Measurements from ENCODE around the gene NUSAP1.
"Not testable (repeated sequence)": the region's sequence is repeated elsewhere in the genome, so short reads cannot be mapped to it uniquely, and the experiment has no call there.

The NUSAP1 gene

GRCh38 chr15:41332194-41333025 is at the start of gene NUSAP1, which contains the start of gene OIP5:
Gene NUSAP1, plus strand, starts transcription at chr15:41332881. Its CDS starts 77 bp downstream, at chr15:41332958.
Gene OIP5, minus strand, starts transcription at chr15:41332591. Its CDS starts 30 bp downstream, at chr15:41332561.
- DNase-seq, result peak; percentile 99

- not testable (repeated sequence) for DNase-seq
Measured at GRCh38 chr15:41282980-41283652, 49.6 kb upstream of the NUSAP1 start.

GRCh38 chr15:41283653-41284426 is 48.8 kb upstream of the NUSAP1 start:
- peak; percentile 97 for DNase-seq

GRCh38 chr15:41284427-41285177 is 48.1 kb upstream of the NUSAP1 start:
- peak; percentile 20 for DNase-seq

GRCh38 chr15:41285285-41285684 is 47.4 kb upstream of the NUSAP1 start:
- DNase-seq, result no peak

- DNase-seq, result no peak
Measured at GRCh38 chr15:41286665-41287333, 45.9 kb upstream of the NUSAP1 start.

- DNase-seq, result no peak
Measured at GRCh38 chr15:41288464-41288863, 44.2 kb upstream of the NUSAP1 start.

- DNase-seq, result no peak
Measured at GRCh38 chr15:41289953-41290352, 42.7 kb upstream of the NUSAP1 start.

- DNase-seq, result no peak
Measured at GRCh38 chr15:41291065-41291631, 41.5 kb upstream of the NUSAP1 start.

- DNase-seq, result no peak
Measured at GRCh38 chr15:41292521-41292920, 40.2 kb upstream of the NUSAP1 start.

GRCh38 chr15:41301139-41301538 is 31.5 kb upstream of the NUSAP1 start:
- DNase-seq, result not testable (repeated sequence)

GRCh38 chr15:41301587-41301986 is 31.1 kb upstream of the NUSAP1 start:
- no peak for DNase-seq

- no peak for DNase-seq
Measured at GRCh38 chr15:41304149-41304770, 28.4 kb upstream of the NUSAP1 start.

GRCh38 chr15:41307679-41308078 is 25.0 kb upstream of the NUSAP1 start:
- no peak for DNase-seq

- DNase-seq, result no peak
Measured at GRCh38 chr15:41309226-41309905, 23.3 kb upstream of the NUSAP1 start.

- DNase-seq, result not testable (repeated sequence)
Measured at GRCh38 chr15:41320805-41321330, 11.8 kb upstream of the NUSAP1 start.

- DNase-seq, result no peak
Measured at GRCh38 chr15:41323611-41324010, 9.1 kb upstream of the NUSAP1 start.

GRCh38 chr15:41331281-41331680 is 1.4 kb upstream of the NUSAP1 start:
- DNase-seq, result no peak

- DNase-seq, result no peak
Measured at GRCh38 chr15:41331833-41332193, 868 bp upstream of the NUSAP1 start.

- DNase-seq, result no peak
Measured at GRCh38 chr15:41333026-41333562, 413 bp downstream of the NUSAP1 start.
